GM21576 (cell line): ENCODE measurements around the gene KCTD6.

ENCODE experiments used
- ATAC-seq: cut with Tn5 transposase; IDR thresholded peaks from one replicate; pipeline ENCODE4 v1.9.1; 2021; ENCODE audit warnings: mild to moderate bottlenecking, moderate library complexity; ENCODE audit not compliant: unreplicated experiment

Gene KCTD6

GRCh38 chr3:58491506-58492402 lies at the start of gene KCTD6:
TSS of gene KCTD6 (plus strand) at chr3:58492096. CDS start at chr3:58498756, 6,660 bp downstream.
- ATAC-seq: peak; percentile 90

GRCh38 chr3:58452176-58452575 lies 39.7 kb upstream of the KCTD6 start:
- no peak for ATAC-seq

- no peak for ATAC-seq
These were observed 32.7 kb upstream of the KCTD6 start for GRCh38 chr3:58459160-58459559.

GRCh38 chr3:58462829-58463180 lies 29.1 kb upstream of the KCTD6 start:
- no peak for ATAC-seq

DNA sequence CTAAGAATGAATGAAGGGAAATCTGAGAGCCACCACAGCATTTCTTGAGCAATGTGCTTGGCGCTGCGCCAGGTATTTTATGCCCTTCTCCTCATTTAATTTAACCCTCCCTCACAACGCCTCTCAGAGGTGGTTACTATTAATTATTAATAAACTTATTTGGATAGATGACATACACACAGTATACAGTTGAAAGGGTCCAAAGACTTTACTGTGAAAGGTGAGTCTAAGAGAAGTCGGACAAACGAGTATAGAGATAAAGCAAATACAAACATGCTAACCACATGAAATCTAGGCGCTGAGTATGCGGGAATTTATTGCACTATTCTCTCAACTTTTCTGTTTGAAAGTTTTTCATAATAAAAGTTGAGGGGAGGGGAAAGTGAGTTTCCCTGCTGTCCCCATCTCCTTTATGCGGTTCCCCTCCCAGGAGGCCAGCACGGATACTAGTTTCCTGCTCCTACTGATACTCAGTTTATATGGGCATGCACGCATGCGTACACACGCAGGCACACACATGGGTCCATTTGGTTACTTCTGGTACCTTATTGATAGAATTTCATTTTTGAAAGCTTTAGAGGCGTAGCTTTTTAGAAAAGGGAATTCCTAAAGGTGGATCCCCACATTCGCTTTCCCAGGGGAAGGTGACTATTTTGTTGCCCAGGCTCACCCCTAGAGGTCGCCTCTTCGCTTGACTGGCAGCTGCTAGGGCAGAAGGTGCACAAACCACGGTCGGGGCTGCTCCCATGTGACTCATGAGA lies 28.5 kb upstream of the KCTD6 start:
- ATAC-seq: peak; percentile 90

DNA sequence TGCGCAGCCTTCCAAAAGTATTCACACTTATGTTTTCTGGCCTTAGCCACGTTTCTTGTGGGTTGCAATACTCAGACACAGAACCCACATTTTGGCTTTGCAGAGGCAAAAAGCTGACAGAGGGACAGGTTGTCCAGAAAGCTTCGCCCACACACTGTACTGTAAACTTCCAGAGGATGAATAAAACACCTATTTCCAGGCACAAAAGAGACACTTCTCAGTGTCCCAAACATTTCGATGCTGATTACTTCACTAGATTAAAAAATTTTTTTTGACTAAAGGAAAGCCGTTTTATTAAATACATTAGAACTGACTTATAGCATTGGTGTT lies 28.0 kb upstream of the KCTD6 start:
- ATAC-seq: no peak

DNA sequence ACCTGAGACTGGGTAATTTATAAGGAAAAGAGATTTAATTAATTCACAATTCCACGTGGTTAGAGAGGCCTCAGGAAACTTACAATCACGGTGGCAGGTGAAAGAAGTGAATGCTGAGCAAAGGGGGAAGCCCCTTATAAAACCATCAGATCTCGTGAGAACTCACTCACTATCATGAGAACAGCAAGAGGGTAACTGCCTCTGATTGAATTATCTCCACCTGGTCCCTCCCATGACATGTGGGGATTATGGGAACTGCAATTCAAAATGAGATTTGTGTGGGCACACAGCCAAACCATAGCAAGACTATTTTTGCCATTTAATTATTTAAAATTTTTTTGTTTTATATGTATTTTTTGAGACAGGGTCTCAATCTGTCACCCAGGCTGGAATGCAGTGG lies 27.0 kb upstream of the KCTD6 start:
- ATAC-seq: no peak

DNA sequence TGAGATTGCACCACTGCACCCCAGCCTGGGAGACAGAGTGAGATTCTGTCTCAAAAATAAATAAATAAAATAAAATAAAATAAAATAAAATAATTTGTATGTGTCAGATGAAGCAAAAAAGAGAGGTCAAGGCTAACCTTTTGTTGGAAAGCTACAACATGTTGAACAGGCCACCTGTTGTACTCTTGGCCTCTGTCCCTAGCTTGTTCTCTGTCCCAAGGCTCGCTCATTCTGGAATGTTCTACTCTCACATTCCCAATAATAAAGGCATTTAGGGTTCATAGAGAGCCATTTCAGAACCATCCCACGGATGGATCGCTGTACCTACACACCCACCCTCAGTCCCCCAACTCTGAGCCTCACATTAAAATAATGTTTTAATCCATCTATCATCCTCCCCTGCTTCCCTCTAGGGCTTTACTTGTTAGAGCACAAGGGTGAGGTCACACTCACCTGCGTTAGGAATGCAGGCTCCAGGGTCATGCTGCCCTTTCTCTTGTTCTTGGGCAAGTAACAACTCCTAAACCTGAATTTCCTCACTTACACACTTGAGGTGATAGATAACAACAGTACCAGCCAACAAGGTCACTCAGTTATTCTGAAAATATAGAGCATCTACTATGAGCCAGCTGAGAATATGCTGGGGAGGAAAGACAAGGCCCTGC lies 24.9 kb upstream of the KCTD6 start:
- no peak for ATAC-seq

- ATAC-seq: no peak
These were observed 22.8 kb upstream of the KCTD6 start for GRCh38 chr3:58469096-58469495.

GRCh38 chr3:58470363-58471024 lies 21.4 kb upstream of the KCTD6 start:
- ATAC-seq: no peak

- ATAC-seq: no peak
These were observed 20.6 kb upstream of the KCTD6 start for GRCh38 chr3:58471025-58471887.

DNA sequence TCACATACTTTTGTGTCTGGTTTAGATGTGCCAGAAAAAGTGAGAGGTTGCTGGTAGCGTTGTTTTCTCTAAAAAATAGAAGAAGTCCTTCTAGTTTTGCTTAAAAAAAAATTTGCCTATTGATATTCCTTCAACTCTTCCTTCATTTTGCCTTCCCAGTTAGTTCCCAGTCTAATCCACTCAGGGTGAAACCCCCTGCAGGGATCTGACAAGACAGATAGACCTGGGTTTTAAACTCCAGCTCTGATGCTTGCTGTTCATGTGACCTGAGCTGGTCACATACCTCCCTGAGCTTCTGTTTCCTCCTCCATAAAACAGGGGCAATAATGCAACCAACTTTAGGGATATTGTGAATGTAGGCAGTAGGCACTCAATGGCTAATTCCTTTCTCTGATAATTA lies 18.6 kb upstream of the KCTD6 start:
- no peak for ATAC-seq

GRCh38 chr3:58474348-58474911 lies 17.5 kb upstream of the KCTD6 start:
- ATAC-seq: no peak

DNA sequence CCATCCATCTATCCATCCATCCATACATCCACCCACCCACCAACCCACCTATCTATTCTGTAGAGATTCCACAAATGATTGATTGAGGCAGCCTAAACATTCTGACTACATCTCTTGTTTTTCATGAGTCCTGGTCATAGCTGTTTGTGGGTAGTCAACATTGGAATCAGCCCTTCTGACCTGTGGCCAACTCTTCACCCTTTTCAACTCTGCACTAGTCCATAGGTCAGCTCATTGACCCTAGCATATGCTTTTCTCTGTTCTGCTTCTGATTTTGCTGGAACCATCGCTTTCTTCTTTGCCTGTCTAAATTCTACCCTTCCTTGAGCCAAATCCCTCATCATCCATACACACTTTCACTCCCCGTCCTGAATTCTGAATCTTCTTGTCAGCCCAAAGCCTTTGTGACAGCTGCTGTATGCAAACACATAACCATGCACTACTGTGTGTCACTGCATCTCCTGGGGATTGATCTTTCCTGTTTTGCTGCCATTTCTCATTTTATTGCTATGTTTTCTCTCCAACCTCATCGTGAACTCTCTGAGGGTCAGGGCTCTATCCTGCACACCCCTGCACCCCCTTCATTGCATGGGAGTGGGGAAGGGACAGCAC lies 16.8 kb upstream of the KCTD6 start:
- no peak for ATAC-seq

GRCh38 chr3:58478781-58479180 lies 13.1 kb upstream of the KCTD6 start:
- ATAC-seq: no peak

GRCh38 chr3:58480309-58480708 lies 11.6 kb upstream of the KCTD6 start:
- ATAC-seq: no peak

GRCh38 chr3:58482917-58483636 lies 8.8 kb upstream of the KCTD6 start:
- ATAC-seq: no peak

GRCh38 chr3:58484045-58484721 lies 7.7 kb upstream of the KCTD6 start:
- no peak for ATAC-seq
